HG03025 (cell line): ENCODE data around the gene GRIA4.

Experiments
- ATAC-seq: cut with Tn5 transposase; IDR thresholded peaks from one replicate; pipeline ENCODE4 v1.9.1; 2021; ENCODE audit warnings: mild to moderate bottlenecking, moderate library complexity; ENCODE audit not compliant: unreplicated experiment, low FRiP score

Gene GRIA4

GRCh38 chr11:105635466-105635865 lies 25.6 kb downstream of the GRIA4 start:
- ATAC-seq = no peak

DNA sequence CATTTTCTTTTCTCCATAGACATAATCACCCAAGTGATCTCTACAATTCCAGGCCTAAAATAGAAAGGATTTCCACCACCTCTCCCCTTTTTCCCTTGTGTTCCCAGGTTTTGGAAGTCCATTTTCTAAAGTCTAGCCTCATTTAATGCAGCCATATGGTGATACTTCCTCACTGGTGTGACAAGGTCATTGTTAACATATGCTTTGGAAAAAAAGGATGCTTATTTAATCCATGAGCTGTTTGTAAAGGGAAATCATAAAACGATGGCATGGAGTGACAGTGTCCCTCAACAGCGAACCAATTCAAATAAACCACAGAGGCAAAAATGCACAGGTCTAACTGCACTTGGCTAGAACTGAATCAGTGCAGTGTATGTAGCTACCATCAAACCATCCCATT lies 26.6 kb downstream of the GRIA4 start:
- no peak for ATAC-seq

- ATAC-seq = no peak
These were observed 29.7 kb downstream of the GRIA4 start for GRCh38 chr11:105639527-105639926.

GRCh38 chr11:105641433-105641832 lies 31.6 kb downstream of the GRIA4 start:
- ATAC-seq = no peak

- no peak for ATAC-seq
These were observed 33.0 kb downstream of the GRIA4 start for GRCh38 chr11:105642870-105643269.

DNA sequence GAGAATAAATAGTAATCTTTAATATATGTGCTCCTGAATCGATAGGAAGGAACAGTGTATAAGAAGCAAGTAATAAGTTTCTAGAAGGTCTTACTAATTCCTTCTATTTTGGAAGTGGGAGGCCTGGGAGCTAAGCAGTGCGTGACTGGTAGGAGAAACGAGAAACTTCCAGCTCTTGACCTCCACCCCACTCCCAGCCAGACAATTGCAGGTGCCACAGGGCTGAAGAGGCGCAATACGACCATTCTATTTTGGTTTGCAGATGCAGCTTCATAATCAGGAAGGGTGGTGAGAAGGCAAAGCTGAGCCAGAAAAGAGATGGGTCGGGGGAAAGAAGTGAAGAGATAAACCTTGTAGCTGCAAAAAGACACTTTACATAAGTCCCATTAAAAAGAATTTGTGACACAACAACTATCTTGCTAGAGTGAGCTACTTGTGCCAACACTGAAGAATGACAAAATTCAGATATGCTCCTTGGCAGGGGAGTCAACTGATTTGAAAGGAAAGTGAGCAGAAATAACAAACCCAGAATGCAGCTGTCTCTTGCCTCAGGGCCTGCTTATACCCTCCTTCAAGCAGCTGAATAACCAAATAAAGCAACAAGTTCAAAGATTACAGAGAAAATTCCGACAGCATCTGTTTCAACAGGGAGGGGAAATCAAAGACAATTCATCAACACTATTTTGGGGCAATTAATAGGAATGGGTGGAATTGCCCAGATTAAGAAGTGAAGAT lies 35.1 kb downstream of the GRIA4 start:
- ATAC-seq = no peak

GRCh38 chr11:105647780-105648179 lies 37.9 kb downstream of the GRIA4 start:
- ATAC-seq = no peak

DNA sequence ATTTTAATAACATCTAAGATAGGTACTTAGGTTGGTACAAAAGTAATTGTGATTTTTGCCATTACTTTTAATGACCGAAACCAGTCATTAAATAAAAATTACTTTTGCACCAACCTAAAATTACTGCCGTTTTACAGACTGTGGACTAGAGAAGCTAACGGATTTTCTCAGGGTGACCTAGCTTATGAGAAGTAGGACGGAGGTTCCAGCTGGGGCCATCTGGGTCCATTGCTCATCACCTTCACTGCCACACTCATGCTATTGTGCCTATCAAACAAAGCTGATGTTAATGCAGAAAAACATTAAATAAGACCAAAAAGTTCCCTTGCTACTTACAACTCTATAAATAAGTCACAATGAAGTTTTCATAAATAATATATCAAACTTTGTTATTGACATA lies 38.9 kb downstream of the GRIA4 start:
- ATAC-seq = no peak

- ATAC-seq = no peak
These were observed 55.4 kb downstream of the GRIA4 start for GRCh38 chr11:105665281-105665680.

GRCh38 chr11:105667441-105667840 lies 57.6 kb downstream of the GRIA4 start:
- no peak for ATAC-seq

DNA sequence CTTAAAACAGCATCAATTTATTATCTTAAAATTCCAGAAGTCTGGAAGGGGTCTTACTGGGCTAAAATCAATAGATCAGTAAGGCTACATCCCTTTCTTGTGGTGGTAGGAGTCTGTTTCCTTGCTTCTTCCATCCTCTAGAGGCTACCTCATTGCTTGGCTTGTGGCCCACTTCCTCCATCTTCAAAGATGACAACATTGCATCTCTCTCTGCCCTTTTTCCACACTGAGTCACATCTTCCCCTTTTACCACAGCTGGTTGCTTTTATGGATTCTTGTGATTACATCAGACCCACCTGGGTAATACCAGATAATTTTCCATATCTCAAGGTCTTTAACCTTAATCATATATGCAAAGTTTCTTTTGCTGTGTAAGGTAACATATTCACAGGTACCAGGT lies 60.9 kb downstream of the GRIA4 start:
- no peak for ATAC-seq

GRCh38 chr11:105673089-105673488 lies 63.2 kb downstream of the GRIA4 start:
- no peak for ATAC-seq

DNA sequence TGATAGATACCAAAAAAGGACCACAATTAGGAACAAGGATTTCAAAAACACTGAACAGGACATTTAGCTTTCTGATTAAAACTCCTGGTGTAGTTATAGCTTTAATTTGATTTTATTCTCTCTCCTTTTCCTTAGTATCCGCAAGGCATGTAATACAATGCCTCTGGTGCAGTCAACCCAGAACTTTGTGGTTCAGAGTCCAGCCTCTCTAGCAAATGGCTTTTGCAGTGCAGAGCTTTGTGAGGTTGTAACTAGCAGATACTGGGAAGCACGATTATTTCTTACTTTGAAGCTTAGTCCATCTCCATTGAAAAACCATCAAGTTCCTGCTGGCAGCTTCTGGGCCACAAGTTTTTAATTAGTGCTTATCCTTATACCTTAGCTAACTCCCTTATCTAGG lies 79.8 kb downstream of the GRIA4 start:
- ATAC-seq = no peak

DNA sequence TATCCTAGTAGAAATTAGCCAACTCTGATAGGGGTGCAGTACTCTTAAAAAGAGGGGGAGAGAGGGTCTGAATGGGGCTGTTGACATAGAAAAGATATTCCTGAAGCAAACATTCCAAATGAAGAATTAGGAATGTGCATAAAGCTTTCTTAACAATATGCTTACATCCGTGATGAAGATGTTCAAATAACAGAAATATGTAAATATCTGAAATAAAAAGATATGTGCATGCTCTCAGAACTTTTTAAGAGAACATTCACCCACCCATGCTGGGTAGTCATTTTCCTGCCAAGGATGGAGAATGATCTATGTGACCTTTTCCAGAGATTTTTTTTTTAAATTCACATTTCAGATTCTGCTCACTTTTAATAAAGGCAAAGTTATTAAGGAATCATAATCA lies 80.6 kb downstream of the GRIA4 start:
- ATAC-seq = no peak

DNA sequence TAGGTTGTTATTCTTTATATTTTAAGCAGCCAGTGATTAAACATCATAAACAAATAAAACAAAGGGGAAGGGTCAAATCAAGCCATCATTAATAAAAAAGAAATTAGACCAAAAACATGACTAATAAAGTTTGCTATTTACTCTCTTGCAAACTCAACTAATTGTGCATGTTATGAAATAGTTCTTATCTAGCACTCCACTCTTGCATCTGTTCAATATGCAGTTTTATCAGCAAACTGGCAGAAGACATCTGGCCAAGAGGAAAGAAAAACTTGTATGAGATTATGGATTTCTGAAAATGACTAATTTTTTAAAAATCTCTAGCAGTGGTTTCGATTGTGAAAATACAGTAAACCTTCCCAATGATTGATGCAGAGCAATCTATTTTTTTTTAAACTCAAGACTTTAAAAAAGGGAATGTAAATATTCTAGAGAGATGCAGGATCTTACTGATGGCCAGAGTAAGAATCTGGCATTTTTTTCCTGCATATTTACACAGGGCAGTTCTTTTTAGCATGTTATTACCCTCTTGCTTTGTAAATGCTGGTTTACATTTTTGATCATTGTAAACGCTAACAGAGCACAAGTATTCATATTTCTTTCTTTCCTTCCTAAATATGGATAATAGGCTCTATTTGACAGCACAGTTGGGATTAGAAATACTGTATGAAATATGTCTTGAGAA lies 83.3 kb downstream of the GRIA4 start:
- ATAC-seq = no peak

DNA sequence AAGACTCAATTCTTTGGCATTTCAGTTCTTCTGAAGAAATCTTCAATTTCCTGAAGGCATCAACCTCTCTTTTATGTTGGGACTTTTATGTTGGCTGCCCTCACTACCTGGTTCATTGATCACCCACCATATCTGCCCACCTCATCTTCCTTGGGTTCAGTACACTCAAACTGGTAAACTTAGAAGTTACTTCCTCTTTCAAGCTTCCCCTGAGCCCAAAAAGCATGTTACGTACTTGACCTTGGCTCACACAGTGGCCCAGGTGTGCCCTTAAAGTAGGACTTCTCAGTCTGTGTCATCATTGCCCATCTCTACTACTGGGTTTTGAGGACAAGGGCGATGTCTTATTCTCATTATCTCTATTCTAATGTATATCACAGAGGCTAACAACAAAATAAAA lies 86.1 kb downstream of the GRIA4 start:
- no peak for ATAC-seq

DNA sequence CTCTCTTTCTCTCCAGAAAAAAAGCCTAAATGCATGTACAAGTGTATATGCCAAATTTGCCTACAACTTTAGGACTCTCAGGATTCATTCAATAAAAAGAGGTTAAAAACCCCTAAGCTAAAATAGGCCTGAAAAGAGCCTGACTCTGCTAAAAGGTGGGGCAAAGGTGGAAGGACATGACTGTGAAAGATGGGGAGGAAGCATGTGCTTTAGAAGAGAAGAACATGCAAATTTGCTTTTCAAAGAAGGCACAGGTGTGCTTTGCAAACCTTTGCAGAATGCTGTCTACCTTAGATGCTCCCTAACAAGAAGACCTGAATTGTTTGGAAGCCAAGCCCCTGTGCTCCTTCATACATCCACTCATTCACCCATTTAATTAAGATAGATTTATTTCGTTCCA lies 87.4 kb downstream of the GRIA4 start:
- no peak for ATAC-seq

GRCh38 chr11:105699203-105699602 lies 89.3 kb downstream of the GRIA4 start:
- no peak for ATAC-seq

DNA sequence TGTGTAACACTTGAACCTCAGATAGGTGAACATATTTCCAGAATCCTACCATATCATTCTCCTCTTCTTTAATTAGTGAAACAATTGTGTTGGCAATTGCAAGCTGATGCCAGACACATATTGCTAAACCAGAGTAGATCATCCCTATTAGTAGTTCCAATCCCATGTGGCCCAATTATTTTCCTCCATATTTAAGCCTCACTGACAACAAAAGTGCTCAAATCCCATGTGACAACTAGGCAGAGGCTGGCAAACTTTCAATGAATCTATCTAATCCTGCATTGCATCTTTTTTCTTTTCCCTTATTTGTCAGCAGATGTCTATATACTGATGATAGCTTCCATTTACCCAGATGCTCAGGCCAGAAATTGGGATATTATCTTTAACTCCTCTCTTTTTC lies 90.4 kb downstream of the GRIA4 start:
- ATAC-seq = no peak

DNA sequence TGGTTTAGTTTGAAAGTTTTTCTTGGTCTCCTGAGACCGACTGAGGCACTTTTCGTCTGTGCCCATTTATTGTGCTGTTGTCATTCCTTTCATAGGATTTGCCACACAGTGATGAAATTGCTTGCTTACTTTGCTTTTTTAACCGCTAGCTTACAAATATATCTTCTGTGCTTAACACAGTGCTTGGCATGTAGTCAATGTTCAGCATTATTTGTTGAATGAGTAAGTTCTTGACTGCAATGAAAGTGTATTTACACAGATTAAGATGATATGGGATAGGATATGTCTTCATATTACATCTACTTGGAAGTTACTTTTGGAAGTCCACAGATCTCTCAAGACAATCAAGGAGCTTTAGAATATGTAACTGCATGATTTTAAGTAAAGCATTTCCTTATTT lies 91.2 kb downstream of the GRIA4 start:
- no peak for ATAC-seq

DNA sequence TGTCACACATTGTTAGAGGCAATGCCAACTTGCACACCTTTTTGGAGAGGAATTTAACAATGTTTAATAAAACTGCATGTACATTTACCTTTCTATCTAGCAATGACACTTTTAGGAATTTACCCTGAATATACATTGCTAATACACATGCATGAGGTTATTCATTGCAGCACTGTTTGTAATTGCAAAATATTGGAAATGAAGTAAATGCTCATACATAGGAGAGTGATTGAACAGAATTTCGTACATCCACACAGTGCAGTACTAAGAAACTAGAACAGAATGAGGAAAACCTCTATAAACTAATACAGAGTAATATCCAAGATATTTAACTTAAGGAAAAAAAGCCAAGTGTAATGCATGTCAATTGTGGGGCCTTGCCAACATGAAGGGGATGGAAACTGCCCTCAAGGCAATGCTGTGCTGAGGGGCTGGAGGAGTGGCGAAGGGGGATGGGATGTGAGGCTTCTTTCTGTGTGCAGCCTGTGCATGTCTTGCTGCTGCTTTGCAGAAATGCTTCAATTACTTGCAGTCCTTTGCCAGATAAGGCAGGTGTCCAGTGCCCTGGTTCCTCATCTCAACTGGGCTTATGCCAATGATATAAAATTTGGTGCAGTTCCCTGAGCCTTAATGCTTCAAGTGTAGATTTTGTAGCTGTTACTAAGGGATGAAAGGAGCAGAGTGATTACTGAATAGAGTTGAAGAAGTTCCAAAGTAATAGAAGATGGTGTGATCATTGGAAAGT lies 96.1 kb downstream of the GRIA4 start:
- ATAC-seq = no peak

DNA sequence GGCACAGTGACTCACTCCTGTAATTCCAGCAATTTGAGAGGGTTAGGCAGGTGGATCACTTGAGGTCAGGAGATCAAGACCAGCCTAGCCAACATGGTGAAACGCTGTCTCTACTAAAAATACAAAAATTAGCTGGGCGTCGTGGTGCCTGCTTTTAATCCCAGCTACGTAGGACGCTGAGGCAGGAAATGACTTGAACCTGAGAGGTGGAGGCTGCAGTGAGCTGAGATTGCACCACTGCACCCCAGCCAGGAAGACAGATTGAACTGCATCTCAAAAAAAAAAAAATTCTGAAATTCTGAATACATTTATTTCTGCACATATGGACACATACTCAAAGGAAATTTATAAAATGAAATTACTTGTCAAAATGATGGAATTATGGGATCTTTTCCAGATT lies 103.2 kb downstream of the GRIA4 start:
- no peak for ATAC-seq
